ENCODE results near the gene MYO3B.
"Not testable (repeated sequence)": the region's sequence is repeated elsewhere in the genome, so short reads cannot be mapped to it uniquely, and the experiment has no call there.

The MYO3B gene

DNA sequence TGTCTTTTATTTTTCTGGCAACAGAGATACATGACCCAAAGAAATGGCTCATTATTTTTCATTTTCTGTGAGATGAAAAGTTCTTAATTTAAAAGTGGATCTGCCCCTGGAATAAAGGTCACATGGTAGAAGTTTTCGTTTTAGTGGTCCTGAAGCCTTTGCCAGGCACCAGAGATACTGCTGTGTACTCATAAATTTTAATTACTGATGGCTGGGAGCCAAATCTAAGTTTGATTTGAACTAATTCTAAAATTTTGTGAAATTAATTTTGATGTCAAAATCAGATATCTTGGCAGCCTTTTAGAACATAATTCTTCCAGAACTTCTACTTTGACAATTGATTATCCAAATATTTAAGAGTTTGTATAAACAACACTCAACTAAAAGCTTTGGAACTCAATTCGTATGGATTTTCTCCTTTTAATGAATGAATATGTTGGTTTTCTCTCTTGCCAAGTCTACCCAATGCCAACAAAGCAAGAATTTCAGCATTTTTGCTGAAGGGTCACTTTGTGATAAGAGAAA is 408.7 kb downstream of the MYO3B start:
- no peak for DNase-seq

DNA sequence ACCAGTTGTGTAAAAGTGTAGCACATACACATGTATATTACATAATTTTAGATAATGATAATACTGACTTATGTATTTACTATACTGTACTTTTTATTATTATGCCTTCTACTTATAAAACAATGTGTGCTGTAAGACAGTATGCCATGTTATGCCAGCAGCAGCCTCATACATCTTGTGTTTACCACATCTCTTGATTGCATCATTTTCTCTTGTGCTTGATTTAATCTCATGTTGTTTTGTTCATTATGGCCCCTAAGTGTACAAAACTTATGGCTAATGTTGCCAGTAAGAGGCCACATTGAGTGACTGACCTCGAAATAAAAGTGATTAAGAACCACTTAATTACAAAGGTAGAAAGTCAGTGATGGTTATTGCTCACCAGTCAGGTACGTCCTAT is 409.2 kb downstream of the MYO3B start:
- no peak for DNase-seq

DNA sequence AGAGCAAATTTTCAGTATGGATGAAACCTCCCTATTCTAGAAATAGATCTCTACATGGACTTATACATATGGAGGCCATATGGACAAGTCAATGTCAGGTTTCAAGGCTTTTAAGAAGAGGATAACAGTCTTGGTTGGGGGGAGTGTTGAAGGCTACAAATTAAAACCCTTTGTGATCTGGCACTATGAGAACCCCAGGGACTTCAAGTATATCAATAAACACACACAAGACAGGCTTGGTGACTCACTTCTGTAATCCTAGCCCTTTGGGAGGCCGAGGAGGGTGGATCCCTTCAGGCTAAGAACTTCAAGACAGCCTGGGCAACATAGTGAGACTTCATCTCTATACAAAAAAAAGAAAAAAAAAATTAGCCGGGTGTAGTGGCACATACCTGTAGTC is 410.0 kb downstream of the MYO3B start:
- DNase-seq = no peak

- no peak for DNase-seq
Observed at GRCh38 chr2:170588729-170589128, 410.8 kb downstream of the MYO3B start.

GRCh38 chr2:170596576-170596975 is 418.6 kb downstream of the MYO3B start:
- no peak for DNase-seq

GRCh38 chr2:170598067-170598395 is 420.1 kb downstream of the MYO3B start:
- DNase-seq = no peak

DNA sequence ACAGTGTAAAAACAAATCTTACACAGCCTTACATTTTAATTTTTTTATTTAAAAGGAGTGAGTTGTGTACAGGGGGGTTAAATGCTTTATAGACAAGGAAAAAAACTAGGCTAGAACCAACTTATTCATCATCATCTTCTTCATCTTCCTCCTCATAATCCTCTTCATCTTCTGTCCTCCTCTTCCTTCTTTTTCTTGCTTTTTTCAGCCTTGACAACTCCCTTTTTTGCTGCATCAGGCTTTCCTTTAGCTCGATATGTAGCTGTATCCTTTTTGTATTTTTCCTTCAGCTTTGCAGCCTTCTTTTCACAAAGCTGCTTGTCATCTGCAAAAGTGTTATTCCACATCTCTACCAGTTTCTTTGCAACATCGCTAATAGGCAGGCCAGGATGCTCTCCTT is 423.5 kb downstream of the MYO3B start:
- no peak for DNase-seq

DNA sequence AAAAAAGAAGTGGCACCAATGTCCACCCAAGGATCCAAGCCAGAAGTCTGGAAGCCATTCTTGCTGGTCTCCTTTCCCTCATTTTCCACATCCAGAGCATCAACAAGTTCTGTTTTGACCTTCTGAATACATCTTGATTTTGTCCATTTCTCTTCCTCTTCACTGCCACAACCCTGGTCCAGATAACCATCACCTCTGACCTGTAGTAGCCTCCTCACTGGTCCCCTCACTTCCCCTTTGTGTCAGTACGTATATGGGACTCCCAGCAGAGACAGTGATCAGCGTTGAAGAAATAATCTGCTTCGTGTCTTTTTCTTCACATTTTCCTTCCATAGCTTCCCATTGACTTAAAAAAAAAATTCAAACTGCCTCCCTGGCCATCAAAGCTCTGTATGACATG is 427.9 kb downstream of the MYO3B start:
- no peak for DNase-seq

GRCh38 chr2:170607171-170607570 is 429.2 kb downstream of the MYO3B start:
- DNase-seq = no peak

- no peak for DNase-seq
Observed at GRCh38 chr2:170610615-170611014, 432.7 kb downstream of the MYO3B start.

GRCh38 chr2:170618948-170619347 is 441.0 kb downstream of the MYO3B start:
- DNase-seq = not testable (repeated sequence)

DNA sequence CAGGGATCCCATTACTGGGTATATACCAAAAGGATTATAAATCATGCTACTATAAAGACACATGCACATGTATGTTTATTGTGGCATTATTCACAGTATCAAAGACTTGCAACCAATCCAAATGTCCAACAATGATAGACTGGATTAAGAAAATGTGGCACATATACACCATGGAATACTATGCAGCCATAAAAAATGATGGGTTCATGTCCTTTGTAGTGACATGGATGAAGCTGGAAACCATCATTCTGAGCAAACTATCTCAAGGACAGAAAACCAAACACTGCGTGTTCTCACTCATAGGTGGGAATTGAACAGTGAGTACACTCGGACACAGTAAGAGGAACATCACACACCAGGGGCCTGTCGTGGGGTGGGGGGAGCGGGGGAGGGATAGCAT is 457.1 kb downstream of the MYO3B start:
- DNase-seq = not testable (repeated sequence)

DNA sequence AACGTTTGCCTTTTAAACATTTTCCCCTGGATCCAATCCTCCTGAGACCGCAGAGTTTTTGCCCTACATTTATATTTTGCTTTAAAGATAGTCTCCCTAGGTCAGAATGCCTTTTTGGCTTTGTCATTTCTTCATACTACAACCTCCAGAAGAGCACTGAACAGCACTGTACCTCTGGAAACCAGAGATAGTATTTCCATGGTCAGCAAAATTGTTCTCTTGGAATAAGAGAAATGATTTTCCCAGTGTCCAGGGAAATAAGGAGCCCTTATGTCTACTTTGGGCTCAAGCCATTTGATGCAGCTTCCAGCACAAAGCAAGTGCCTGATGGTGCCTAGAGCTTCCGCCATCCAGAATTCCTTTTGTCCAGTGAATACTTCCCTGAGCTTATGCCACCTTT is 461.7 kb downstream of the MYO3B start:
- DNase-seq = no peak

DNA sequence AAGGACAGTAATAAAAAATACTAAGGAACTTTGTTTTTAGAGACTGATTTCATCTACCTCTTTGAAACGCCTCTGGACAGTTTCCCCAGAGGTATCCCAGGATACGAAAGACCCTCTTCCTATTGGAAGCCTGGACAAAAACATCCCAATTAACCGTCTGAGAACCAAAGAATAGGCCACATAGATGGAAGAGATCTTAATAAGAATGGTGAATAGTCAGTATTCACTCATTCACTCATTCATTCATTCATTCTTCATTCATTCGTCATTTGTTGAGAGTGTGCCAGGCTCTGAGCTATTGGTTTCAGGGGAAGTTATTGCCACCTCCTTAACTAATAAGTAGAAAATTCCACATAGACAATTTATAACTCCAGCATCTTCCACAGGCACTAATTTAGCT is 464.0 kb downstream of the MYO3B start:
- no peak for DNase-seq

DNA sequence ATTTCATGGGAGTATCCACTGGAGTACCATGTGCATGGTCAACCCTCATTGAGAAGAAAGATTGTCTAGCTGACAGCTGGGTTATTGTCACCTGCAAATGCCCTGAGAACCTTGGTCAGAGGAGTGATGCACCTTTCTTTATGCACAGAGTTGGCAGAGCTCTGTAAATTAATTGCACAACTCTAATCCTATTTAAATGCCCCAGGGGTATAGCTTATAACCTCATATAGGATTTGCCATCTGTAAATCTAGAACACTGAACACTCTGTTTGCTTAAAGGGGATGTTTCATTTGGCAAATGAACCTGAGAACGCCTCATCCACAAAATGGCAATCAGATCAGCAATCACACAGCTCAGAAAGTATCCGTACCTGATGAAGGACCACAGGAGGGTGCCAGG is 465.4 kb downstream of the MYO3B start:
- no peak for DNase-seq

DNA sequence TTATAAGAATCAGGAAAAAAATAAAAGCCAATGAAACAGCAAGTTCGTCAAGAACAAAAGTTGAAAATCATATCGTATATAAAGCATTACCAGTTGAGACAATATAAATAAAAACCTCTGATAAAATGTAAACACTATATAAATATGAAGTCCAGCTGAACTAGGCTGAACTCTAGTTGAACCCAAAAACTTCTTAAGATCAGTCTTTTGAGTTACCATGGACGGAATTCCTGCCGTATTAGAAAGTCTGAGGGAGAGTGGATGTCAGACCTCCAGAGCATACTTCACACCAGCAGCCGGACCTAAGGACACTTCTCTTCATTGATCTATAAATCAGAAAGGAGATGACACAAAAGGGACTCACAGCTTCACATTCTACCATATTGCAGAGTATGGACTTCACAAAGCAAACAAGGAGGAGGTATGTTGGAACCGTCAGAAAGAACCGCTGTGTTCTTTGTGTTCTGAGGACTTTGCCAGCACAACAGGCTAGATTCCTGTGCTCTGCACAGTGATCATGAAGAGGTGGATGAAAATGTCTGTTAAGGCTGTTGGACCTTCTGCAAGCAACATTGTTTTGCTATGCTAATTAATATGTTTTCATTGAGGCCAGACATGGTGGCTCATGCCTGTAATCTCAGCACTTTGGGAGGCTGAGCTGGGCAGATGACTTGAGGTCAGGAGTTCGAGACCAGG is 469.9 kb downstream of the MYO3B start:
- DNase-seq = no peak

GRCh38 chr2:170651624-170652325 is 473.8 kb downstream of the MYO3B start:
- peak; percentile 45 for DNase-seq

DNA sequence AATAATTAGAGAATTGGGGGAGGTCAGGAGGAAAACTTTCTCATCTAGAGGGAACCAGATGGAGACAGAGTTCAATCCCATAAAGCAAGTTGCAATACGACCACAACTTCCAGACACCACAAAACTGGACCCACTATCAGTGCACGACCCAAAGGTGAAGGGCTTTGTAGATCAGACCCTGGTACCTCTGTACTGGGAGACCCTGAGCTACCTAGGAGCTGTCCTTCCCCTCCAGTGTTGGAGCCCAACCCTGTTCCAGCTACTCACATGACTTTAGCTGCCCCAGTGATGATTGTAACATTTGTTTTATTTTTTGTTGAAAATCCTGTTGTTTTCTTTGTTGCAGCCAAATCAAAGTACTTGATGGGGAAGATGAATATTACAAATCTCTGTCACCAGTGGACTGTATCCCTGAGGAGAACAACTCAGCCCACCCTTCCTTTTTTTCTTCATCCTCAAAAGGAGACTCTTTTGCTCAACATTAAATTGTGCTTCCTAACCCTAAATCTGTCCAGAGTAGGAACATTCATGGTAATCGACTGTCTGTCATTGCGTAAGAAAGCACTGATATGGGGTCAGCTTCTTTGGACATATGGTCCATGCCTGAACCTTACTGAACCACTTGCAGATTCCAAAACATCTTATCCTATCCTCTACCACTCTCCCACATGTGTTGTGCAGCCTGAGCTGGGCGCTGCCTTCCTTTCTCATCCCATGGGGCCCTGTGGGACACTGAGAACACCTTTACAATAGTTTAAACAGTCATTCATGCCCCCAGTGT is 474.9 kb downstream of the MYO3B start:
- no peak for DNase-seq

DNA sequence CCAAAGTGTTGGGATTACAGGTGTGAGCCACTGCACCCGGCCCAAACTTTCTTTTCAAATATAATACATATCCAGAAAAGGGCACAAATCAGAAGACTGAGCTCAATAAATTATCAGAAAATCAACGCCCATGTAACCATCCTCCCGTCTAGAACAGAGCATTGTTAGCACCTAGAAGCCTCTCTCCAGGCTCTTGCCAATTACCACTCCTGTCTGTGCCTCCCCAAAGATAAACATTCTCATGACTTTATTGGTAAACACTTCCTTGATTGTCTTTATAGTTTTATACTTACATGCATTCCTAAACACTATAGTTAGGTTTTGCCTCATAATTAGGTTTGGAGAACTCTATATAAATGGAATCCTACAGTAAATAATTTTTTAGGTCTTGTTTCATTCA is 478.7 kb downstream of the MYO3B start:
- DNase-seq = no peak

GRCh38 chr2:170660409-170660808 is 482.5 kb downstream of the MYO3B start:
- DNase-seq = no peak

- no peak for DNase-seq
Observed at GRCh38 chr2:170665743-170666142, 487.8 kb downstream of the MYO3B start.

DNA sequence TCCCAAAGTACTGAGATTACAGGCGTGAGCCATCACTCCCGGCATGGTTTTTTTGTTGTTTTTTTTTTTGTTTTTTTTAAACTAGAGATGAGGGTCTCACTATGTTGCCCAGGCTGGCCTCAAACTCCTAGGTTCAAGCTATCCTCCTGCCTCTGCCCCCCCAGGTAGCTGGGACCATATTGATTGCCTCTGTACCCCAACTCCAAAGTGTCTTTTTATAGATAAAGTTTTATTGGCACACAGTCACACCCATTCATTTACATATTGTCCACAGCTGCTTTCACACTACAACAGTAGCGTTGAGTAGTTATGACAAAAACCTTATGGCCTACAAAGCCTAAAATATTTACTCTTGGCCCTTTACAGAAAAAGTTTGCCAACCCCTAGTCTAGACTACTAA is 492.0 kb downstream of the MYO3B start:
- DNase-seq = no peak

DNA sequence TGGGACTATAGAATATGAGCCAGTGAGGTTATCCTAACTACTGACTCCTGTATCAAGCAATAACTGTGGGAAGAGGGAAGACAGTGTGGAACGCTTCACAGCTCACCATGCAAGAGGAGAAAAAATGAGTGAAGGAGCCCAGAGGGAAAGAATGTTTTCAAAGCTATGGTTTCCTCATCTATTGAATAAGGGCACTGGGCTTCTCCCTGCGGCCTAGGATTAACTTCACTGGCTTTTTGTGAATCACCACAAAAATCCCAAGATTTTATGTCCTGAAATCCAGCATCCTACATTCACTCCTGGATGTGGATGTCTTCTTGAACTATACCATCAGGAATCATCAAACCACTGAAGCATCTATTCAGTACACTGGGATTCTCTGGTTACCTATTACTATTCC is 492.7 kb downstream of the MYO3B start:
- DNase-seq = no peak

GRCh38 chr2:170671079-170671478 is 493.1 kb downstream of the MYO3B start:
- DNase-seq = no peak

Measured in CD4-positive, alpha-beta T cell treated with Interleukin-15 for 1 hour (primary cell).